Measurements from ENCODE around the gene DPH1. TPM values are rescaled to one million over a fixed set of nuclear protein-coding genes. Genes with fewer than 3 reads are reported as not detected.

DPH1 gene
- total RNA-seq, 1 donor: 28.8 TPM

GRCh38 chr17:2028737-2029136 is 1.2 kb upstream of the DPH1 start:
- H3K4me3 ChIP-seq (ENCODE audit: low read depth, low read length): no peak overlapping the region
- no peak for TF ChIP-seq CTCF (IDR thresholded peaks at IDR 0.05; ENCODE audit: insufficient read depth, low read length)
- DNase-seq (ENCODE audit: low read depth): no peak

- H3K4me3 ChIP-seq (ENCODE audit: low read depth, low read length): peak overlapping the region; percentile 98
- DNase-seq (ENCODE audit: low read depth): peak; percentile 91
- TF ChIP-seq CTCF (IDR thresholded peaks at IDR 0.05; ENCODE audit: insufficient read depth, low read length): peak; percentile 80
Measured at GRCh38 chr17:2030779-2031163, 818 bp downstream of the DPH1 start.

- DNase-seq (ENCODE audit: low read depth): no peak
- TF ChIP-seq CTCF (IDR thresholded peaks at IDR 0.05; ENCODE audit: insufficient read depth, low read length): no peak
- H3K4me3 ChIP-seq (ENCODE audit: low read depth, low read length): no peak overlapping the region
Measured at GRCh38 chr17:2033153-2033552, 3.2 kb downstream of the DPH1 start.

GRCh38 chr17:2034157-2034556 is 4.2 kb downstream of the DPH1 start:
- peak; percentile 44 for DNase-seq (ENCODE audit: low read depth)
- H3K4me3 ChIP-seq (ENCODE audit: low read depth, low read length): no peak overlapping the region
- TF ChIP-seq CTCF (IDR thresholded peaks at IDR 0.05; ENCODE audit: insufficient read depth, low read length): no peak

- peak; percentile 88 for DNase-seq (ENCODE audit: low read depth)
- no peak for TF ChIP-seq CTCF (IDR thresholded peaks at IDR 0.05; ENCODE audit: insufficient read depth, low read length)
- H3K4me3 ChIP-seq (ENCODE audit: low read depth, low read length): no peak overlapping the region
Measured at GRCh38 chr17:2034806-2035540, 5.0 kb downstream of the DPH1 start.

GRCh38 chr17:2035541-2036488 is 5.9 kb downstream of the DPH1 start:
- DNase-seq (ENCODE audit: low read depth): no peak
- no peak for TF ChIP-seq CTCF (IDR thresholded peaks at IDR 0.05; ENCODE audit: insufficient read depth, low read length)
- no peak overlapping the region for H3K4me3 ChIP-seq (ENCODE audit: low read depth, low read length)

Measured in fibroblast of the aortic adventitia (primary cell).